GM13976 (cell line): Measurements from ENCODE around the gene ATP10A.
A peak's percentile ranks its signal among the peaks of the same experiment; 100 is the strongest.

Source experiments
- DNase-seq: peaks from one replicate; pipeline ENCODE4 v3.0.0; 2012; ENCODE audit warnings: low spot score
- CTCF ChIP-seq: IDR thresholded peaks from 2 replicates; pipeline ENCODE4 v1.5.1; 2012; ENCODE audit warnings: borderline replicate concordance, mild to moderate bottlenecking; ENCODE audit not compliant: insufficient read depth; ENCODE audit errors: extremely low read depth, missing control alignments, control extremely low read depth
- in situ Hi-C: fragments of 300-500 bp; cut with MboI; formaldehyde crosslinking; loops from one replicate; pipeline ENCODE4 v1.12.0; 2022; ENCODE audit warnings: low sequenced_read_pairs, mixed read lengths, inconsistent platforms; ENCODE audit not compliant: unreplicated experiment

The ATP10A gene

GRCh38 chr15:25905140-25905539 is 42.0 kb upstream of the ATP10A start:
- in situ Hi-C loops: no loop called here
- no peak for DNase-seq
- TF ChIP-seq CTCF: no peak

- no peak for TF ChIP-seq CTCF
- in situ Hi-C loops: no loop called here
- DNase-seq: no peak
These were observed 40.0 kb upstream of the ATP10A start for GRCh38 chr15:25903024-25903581.

GRCh38 chr15:25901811-25902605 is 38.9 kb upstream of the ATP10A start:
- in situ Hi-C loops: no loop called here
- DNase-seq: no peak
- no peak for TF ChIP-seq CTCF

GRCh38 chr15:25900901-25901300 is 37.8 kb upstream of the ATP10A start:
- no peak for DNase-seq
- in situ Hi-C loops: no loop called here
- TF ChIP-seq CTCF: no peak

GRCh38 chr15:25900431-25900830 is 37.3 kb upstream of the ATP10A start:
- no peak for TF ChIP-seq CTCF
- DNase-seq: no peak
- in situ Hi-C loops: no loop called here

GRCh38 chr15:25899870-25900269 is 36.7 kb upstream of the ATP10A start:
- no peak for DNase-seq
- TF ChIP-seq CTCF: no peak
- in situ Hi-C loops: no loop called here

GRCh38 chr15:25897658-25898057 is 34.5 kb upstream of the ATP10A start:
- no peak for TF ChIP-seq CTCF
- in situ Hi-C loops: no loop called here
- peak; percentile 1 for DNase-seq
